Adipose tissue (tissue), 3 donors: ENCODE measurements around the gene NPTXR. TPM values are rescaled to one million over a fixed set of nuclear protein-coding genes. Genes with fewer than 3 reads are reported as not detected.

Experiments
- H3K27ac ChIP-seq: one replicate; pipeline ENCODE4 v1.5.1; 2013; ENCODE audit warnings: low read depth, low read length
- WGBS, 3 donors: extraction: QIAGEN DNeasy Blood & Tissue Kit; methylation state at CpG; one replicate each; pipeline ENCODE4 v1.1.7; 2013; 5-methylcytosine and 5-hydroxymethylcytosine counted together
- polyA plus RNA-seq, 3 donors: library from polyadenylated mRNA; stranded (reverse); fragments of 200-250 nt; gene quantifications; one replicate each; pipeline ENCODE4 v1.2.3, GENCODE V29; 2013
- donor health status: healthy with polysubstance abuse.
- donor health status: Bipolar disorder and iron deficiency.
- donor health status: healthy.

Gene NPTXR
- polyA plus RNA-seq, 3 donors: 2.7 to 3.6 (median 2.7) TPM

DNA sequence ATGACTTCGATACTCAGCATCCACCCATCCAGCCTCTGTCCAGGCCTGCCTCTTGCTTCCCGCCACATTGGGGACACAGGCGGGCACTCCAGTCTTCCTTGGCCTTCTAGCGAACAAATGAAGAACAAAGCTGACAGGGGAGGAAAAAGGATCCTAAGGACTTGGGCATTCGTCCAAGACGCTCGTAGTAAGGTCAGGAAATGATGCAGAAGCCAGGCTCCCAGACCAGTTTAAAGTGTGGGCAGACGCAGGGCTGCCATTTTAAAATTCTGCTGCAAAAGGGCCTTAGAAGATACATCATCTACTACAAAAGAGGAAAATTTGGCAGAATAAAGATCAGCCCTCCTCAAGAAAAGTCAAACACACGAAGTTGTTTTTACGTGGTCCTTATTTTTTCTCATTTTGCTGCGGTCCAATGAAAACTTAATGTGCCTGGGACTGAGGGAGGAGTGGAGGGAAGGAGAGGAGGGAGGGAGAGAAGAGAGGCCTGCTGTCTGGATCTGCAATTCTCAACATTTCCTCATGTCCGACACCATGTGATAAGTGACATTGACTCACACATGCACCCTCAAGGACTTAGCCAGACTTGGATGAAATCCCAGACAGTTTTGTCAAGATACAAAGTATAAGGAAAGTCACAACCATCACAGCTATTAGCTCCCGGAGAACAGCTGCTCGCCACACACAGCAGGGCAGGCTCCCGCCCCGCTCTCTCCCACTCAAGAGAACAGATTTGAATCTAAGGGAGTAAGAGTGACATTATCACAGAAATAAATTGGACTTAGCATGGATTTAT, 55.6 kb downstream of the NPTXR start:
- no peak overlapping the region for H3K27ac ChIP-seq
- WGBS, 3 donors: 48 to 53% (median 50%) methylated on average over 16 of the region's 16 CpGs

DNA sequence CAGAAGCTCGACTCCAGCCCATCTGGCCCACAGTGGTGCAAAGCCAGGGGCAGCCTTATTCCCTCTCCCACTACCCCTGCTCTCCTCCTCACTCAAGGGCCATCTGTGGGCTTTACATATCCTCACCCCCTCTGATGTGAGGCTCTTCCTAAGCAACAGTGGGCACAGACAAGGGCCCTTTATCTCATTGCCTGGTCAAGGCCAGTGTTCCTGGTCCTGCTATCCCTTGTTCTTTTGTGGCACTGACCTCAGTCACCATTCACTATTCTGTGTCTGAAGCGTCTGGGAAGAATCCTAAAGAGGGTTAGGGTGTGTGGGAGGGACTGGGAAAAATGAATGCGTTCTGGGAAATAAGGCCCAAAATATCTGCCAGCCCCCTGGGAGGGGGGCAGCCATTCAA, 57.2 kb downstream of the NPTXR start:
- H3K27ac ChIP-seq: no peak overlapping the region

DNA sequence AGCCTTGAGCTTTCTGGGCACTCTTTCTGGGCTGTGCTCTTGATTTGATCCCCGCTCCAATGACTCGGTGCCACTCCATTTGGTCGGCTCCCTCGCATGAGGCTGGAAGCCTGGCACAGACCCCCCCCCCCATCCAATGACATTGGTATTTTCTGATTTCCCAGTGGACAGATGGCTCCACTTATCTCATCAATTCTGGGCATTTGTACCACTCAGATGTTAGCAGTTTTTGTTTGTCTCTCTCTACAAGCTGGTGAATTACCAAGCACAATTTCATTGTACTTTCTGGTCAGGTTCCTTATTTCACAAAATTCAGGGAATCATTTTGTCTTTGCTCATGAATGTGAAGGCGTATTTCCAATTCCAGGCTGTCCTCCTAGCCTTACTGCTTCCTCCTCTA, 59.0 kb downstream of the NPTXR start:
- no peak overlapping the region for H3K27ac ChIP-seq
- WGBS, 3 donors: 95 to 99% (median 97%) methylated on average over 5 of the region's 5 CpGs

More for the DNA sequence above, 57.2 kb downstream of the NPTXR start:
- 78 to 88% (median 86%) methylated on average over 3 of the region's 3 CpGs for WGBS, 3 donors

DNA sequence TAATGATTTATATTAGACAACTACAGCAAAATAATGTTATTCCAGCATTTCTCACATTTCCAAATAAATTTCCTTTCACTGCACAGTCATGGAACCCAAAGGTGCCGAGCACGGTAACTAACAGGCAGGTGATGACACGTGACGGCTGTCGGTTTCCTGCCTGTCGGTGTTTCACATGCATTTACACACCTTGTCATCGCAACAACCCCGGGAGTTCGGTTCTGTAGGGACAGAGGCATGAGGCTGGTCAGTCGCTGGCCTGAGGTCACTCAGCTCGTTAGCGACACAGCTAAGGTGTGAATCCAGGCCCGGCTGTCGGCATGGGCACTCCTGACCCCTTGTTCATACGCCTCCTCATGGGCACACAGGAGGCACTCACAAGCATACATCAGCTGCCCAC, 59.8 kb downstream of the NPTXR start:
- WGBS, 3 donors: 92 to 95% (median 95%) methylated on average over 15 of the region's 15 CpGs
- H3K27ac ChIP-seq: no peak overlapping the region

GRCh38 chr22:38783095-38783615, 60.7 kb downstream of the NPTXR start:
- no peak overlapping the region for H3K27ac ChIP-seq
- 48 to 74% (median 49%) methylated on average over 14 of the region's 14 CpGs for WGBS, 3 donors

DNA sequence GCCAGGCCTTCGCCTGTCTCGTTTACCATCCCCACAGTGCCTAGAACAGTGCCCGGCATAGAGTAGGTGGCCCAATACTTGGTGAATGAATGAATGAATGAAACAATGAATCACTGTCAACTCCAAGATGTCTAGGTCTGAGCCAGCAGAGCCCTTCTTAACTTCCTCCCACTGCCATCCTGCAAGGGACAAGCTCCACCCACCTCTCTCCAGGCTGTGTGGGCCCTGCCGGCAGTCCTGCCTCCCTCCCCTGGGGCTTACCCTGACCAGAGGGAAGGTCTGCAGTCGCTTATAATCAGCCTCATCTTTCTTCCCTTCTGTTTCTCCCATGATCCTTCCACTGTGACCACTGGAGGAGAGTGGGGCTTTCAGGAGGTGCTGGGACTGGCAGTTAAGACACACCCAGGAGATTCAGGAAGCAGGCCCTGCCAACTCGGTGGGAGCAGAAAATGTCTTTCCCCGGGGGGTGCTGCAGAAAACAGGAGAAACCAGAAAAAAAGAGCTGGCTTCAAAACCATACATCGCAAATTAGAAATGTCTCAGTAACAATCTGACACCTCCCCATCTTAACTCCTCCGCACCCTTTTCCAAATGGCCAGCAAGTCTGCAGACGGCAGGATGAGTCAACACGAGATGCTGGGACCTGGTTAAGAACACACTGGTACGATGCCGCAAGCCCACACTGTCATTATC, 61.3 kb downstream of the NPTXR start:
- no peak overlapping the region for H3K27ac ChIP-seq
- WGBS, 3 donors: 50 to 80% (median 54%) methylated on average over 13 of the region's 13 CpGs

DNA sequence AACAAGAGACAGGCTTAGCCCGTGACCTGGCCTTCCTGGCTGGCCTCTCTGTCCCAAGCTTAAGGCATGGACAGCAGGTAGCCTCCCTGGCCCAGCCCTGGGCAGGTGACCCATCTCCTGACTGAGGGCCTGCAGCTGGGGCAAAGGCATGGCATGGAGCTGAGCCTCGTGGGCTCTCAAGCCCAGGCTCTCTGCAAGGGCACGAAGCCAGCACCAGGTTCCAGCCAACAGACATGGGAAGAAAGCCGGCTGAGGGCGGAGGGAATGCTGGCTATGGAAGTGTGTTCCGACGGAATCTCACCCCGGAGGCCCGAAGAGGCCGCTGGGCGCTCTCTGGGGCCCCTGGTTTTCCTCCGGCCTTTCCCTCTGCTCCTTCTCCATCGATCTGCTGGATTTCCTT, 62.8 kb downstream of the NPTXR start:
- 74 to 88% (median 79%) methylated on average over 13 of the region's 13 CpGs for WGBS, 3 donors
- H3K27ac ChIP-seq: no peak overlapping the region

- 92 to 95% (median 94%) methylated on average over 27 of the region's 27 CpGs for WGBS, 3 donors
- no peak overlapping the region for H3K27ac ChIP-seq
Observed at GRCh38 chr22:38777087-38777671, 66.6 kb downstream of the NPTXR start.

DNA sequence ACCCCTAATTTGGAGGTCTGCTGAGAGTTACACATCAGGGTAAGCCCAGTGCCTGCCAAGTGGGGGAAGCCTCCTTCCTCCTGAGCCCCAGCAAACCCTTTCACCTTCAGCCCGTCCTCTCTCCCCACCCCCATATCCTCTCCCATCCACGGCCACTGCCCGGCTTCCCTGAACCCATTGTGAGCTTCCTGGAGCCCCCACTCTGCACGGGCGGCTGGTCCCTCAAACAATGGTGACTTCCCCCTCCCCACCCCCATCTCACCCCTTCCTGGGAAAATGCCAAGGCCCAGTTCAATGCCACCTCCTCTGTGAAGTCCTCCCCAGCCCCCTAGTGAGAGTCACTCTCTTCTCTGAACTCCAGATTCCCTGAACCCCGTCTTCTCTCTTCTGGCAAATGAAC, 67.7 kb downstream of the NPTXR start:
- no peak overlapping the region for H3K27ac ChIP-seq
- 51 to 74% (median 54%) methylated on average over 6 of the region's 6 CpGs for WGBS, 3 donors

DNA sequence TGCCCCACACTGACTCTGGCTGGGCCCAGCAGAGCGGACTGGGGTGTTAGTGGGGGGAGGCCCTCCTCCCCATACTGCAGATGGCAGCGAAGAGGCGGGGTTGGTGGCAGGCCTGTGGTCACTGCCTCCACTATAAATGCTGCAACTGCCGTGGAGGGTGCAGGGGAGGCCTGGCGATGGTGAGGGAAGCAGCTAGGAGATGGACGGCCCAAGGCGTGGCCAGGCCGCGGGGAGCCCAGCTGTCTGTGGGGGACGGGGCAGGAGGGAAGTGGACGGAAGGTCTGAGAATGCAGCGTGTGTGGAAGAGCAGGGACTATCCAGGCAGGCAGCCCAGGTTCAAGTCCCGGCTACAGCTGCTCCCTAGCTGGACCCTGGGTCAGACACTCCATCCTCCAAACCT, 68.2 kb downstream of the NPTXR start:
- 69 to 75% (median 72%) methylated on average over 13 of the region's 13 CpGs for WGBS, 3 donors
- H3K27ac ChIP-seq: no peak overlapping the region

DNA sequence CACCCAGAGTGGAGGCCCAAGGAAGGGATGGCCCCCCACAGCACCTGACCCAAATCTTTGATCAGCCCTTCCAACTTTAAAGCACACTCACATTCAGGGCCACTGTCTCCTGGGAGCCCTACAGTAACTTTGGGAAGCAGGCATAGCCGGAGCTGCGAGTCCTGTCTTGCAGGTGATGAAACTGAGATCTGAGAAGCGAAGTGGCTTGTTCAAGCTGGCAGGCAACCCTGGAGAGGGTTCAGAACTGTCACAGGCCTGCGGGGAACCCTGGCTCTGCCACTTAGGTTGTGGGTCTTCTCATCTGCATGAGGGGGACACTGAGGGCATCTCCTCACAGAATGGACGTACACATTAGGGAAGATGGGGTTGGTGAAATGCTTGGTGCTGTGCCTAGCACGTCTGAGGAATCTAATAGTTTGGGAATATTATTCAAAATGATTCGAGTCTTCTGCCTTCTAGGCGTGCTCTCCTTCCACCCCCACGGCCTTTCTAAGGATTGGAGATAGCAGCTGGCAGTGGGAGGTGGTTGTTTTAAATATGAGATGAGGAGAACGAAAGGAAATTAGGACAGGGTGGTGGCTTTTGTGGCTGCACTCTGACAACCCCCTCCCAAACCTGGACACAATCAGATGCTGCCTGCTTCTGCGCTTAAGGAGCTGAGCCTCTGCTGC, 69.2 kb downstream of the NPTXR start:
- 74 to 83% (median 74%) methylated on average over 11 of the region's 11 CpGs for WGBS, 3 donors
- no peak overlapping the region for H3K27ac ChIP-seq

GRCh38 chr22:38773363-38773946, 70.4 kb downstream of the NPTXR start:
- no peak overlapping the region for H3K27ac ChIP-seq
- 94 to 98% (median 96%) methylated on average over 4 of the region's 4 CpGs for WGBS, 3 donors

DNA sequence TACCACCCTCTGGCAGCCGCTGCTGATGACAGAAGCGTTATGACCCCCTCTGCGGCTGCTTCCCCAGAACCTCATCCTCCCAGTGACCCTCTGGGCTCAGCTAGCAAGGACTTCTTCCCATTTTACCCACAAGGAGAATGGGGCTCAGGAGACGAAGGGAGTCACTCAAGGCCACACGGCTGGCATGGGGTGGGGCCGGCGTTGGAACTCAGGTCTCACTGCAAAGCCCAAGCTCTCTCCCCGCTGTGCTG, 71.3 kb downstream of the NPTXR start:
- 58 to 76% (median 69%) methylated on average over 8 of the region's 8 CpGs for WGBS, 3 donors
- no peak overlapping the region for H3K27ac ChIP-seq

DNA sequence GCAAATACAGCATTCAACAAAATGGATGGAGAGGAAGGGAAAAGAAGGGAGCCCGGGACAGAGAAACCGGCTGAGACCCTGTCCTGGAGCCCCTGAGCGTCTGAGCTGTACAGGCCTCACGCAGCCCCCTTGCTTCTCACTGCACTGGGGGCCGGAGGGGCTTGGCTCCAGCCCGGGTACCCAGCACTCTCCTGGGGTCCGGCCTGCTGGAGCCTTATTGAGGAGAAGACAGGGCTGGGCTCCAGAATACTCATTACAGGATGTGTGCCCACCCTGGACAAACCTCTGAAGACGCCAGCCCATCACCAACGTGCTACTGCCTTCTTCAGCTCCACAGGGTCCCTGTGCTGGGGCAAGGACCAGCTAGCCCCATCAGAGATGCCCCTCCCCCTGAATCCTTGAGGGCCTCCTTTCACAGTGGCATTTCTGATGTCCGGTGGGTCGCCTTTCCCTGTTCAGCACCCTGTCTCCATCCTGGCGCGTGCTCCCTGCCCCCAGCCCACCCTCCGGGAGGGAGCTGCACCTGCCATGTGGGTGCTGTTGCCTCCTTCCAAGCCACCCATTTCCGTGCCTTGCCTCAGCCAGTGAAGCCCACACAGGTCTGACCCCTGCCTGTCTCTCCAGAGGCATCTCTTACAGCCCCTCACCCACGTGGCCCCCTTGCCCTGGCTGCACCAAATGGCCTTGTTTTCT, 73.4 kb downstream of the NPTXR start:
- 91 to 94% (median 93%) methylated on average over 16 of the region's 16 CpGs for WGBS, 3 donors

More for the DNA sequence above, 73.4 kb downstream of the NPTXR start:
- no peak overlapping the region for H3K27ac ChIP-seq
